HCT116 (cell line): ENCODE data around the gene TRAPPC12. TPM values are rescaled to one million over a fixed set of nuclear protein-coding genes. Genes with fewer than 3 reads are reported as not detected.

Experiments
- ATAC-seq: fragments of 200-7000 bp; cut with Tn5 transposase; 2 replicates; pipeline ENCODE4 v1.9.1; 2020; ENCODE audit warnings: mild to moderate bottlenecking, moderate library complexity
- BruUV-seq: library from RNA; stranded (reverse); fragments of 400-500 nt; replicated peaks from 2 replicates; lab custom pipeline; 2021; lab: Mats Ljungman, UMichigan
- CTCF ChIA-PET: fragments of 300-600 bp; sonication (Branson Sonifier 250); formaldehyde crosslinking; loops from one replicate; lab custom pipeline; 2021; ENCODE audit warnings: antibody characterized with exemption; lab: Charles Lee
- POLR2A ChIA-PET: fragments of 300-600, 350-600 bp; sonication (Branson Sonifier 250); formaldehyde crosslinking; loops from one replicate; lab custom pipeline; 2021; ENCODE audit warnings: antibody characterized with exemption; lab: Charles Lee
- RAD21 ChIA-PET, 2 experiments: fragments of 300-600 bp; sonication (Branson Sonifier 250); formaldehyde crosslinking; loops; one replicate each; lab custom pipeline; 2023; ENCODE audit warnings: low total read pairs in 2 of 2; ENCODE audit not compliant: uncharacterized antibody in 2 of 2, unreplicated experiment in 2 of 2, low non-redundant PET in 1 of 2; lab: Charles Lee
- DNase-seq: peaks from one replicate; pipeline ENCODE4 v3.0.0-alpha.2; 2010; ENCODE audit warnings: low read depth, low spot score
- H2AFZ ChIP-seq: fragments of 200-600 bp; shearing (Covaris generic), sonication (generic); 2 replicates; pipeline ENCODE4 v1.6.1; 2017; ENCODE audit warnings: low read depth, mixed run types, mixed read lengths, antibody characterized with exemption, low read length; ENCODE audit not compliant: poor library complexity, severe bottlenecking
- H3K27ac ChIP-seq: 2 replicates; pipeline ENCODE4 v1.5.1; 2012; ENCODE audit warnings: low read depth, low read length
- H3K27me3 ChIP-seq: fragments of 200-600 bp; sonication (generic); 2 replicates; pipeline ENCODE4 v1.6.1; 2016; ENCODE audit warnings: mixed run types, low read length, mixed read lengths; ENCODE audit not compliant: insufficient read depth
- H3K36me3 ChIP-seq, 2 experiments: fragments of 200-500 bp in 1 of 2; fragments of 200-600 bp in 1 of 2; sonication (Bioruptor generic) in 1 of 2; sonication (generic) in 1 of 2; 2 replicates each; pipeline versions ENCODE4 v1.5.1 to v1.6.1; 2014 to 2016; ENCODE audit warnings: low read length in 2 of 2, inconsistent platforms in 1 of 2, mixed read lengths in 1 of 2, mixed run types in 1 of 2; ENCODE audit not compliant: insufficient read depth in 2 of 2, control insufficient read depth in 1 of 2
- H3K4me1 ChIP-seq, 2 experiments: fragments of 200-600 bp in 1 of 2; sonication (generic) in 1 of 2; 2 replicates each; pipeline versions ENCODE4 v1.5.1 to v1.6.1; 2012 to 2017; ENCODE audit warnings: low read length in 2 of 2, inconsistent platforms in 1 of 2, mild to moderate bottlenecking in 1 of 2, mixed read lengths in 1 of 2, mixed run types in 1 of 2, moderate library complexity in 1 of 2; ENCODE audit not compliant: insufficient read depth in 2 of 2, control insufficient read depth in 1 of 2
- H3K4me2 ChIP-seq: fragments of 200-600 bp; sonication (generic); 2 replicates; pipeline ENCODE4 v1.6.1; 2017; ENCODE audit warnings: mixed run types, low read length, mixed read lengths
- H3K4me3 ChIP-seq, 2 experiments: fragments of 200-600 bp in 1 of 2; sonication (generic) in 1 of 2; replicated peaks in 1 of 2; 2 replicates each; pipeline ENCODE4 v1.5.1; 2011 to 2016; ENCODE audit warnings: low read length in 2 of 2, control low read depth in 1 of 2, low read depth in 1 of 2, mild to moderate bottlenecking in 1 of 2, mixed read lengths in 1 of 2, mixed run types in 1 of 2
- H3K79me2 ChIP-seq: fragments of 200-600 bp; sonication (generic); 2 replicates; pipeline ENCODE4 v1.6.1; 2017; ENCODE audit warnings: mild to moderate bottlenecking, mixed run types, low read length, moderate library complexity, mixed read lengths; ENCODE audit not compliant: insufficient read depth
- H3K9ac ChIP-seq: fragments of 200-600 bp; sonication (generic); 2 replicates; pipeline ENCODE4 v1.6.1; 2016; ENCODE audit warnings: low read length, mixed read lengths
- H3K9me2 ChIP-seq: fragments of 200-600 bp; sonication (generic), shearing (Covaris generic); 2 replicates; pipeline ENCODE4 v1.6.1; 2017; ENCODE audit warnings: mixed run types, mild to moderate bottlenecking, moderate library complexity; ENCODE audit not compliant: insufficient read depth
- H3K9me3 ChIP-seq, 2 experiments: fragments of 200-500 bp in 1 of 2; fragments of 200-600 bp in 1 of 2; sonication (Bioruptor generic) in 1 of 2; sonication (generic) in 1 of 2; 2 replicates each; pipeline ENCODE4 v1.6.1; 2014 to 2017; ENCODE audit warnings: low read length in 2 of 2, mixed read lengths in 2 of 2, inconsistent platforms in 1 of 2, low read depth in 1 of 2, mild to moderate bottlenecking in 1 of 2, mixed run types in 1 of 2, moderate library complexity in 1 of 2; ENCODE audit not compliant: control insufficient read depth in 1 of 2, insufficient read depth in 1 of 2
- H4K20me1 ChIP-seq: fragments of 200-600 bp; sonication (generic), shearing (Covaris generic); 2 replicates; pipeline ENCODE4 v1.6.1; 2017; ENCODE audit warnings: mixed run types, mild to moderate bottlenecking, moderate library complexity; ENCODE audit not compliant: insufficient read depth
- CEBPB ChIP-seq: IDR thresholded peaks from 2 replicates; pipeline ENCODE4 v1.6.1; 2012; ENCODE audit warnings: low read depth
- CTCF ChIP-seq, 3 experiments: fragments of 200-600 bp in 1 of 3; sonication (generic) in 1 of 3; IDR thresholded peaks in 2 of 3; conservative IDR thresholded peaks in 1 of 3; 2 replicates each; pipeline ENCODE4 v1.5.1; 2012 to 2017; ENCODE audit warnings: low read depth in 2 of 3, low read length in 2 of 3, antibody characterized with exemption in 1 of 3, borderline replicate concordance in 1 of 3, control low read depth in 1 of 3, mild to moderate bottlenecking in 1 of 3, mixed read lengths in 1 of 3, mixed run types in 1 of 3, moderate library complexity in 1 of 3; ENCODE audit not compliant: insufficient read depth in 1 of 3
- EZH2phosphoT487 ChIP-seq: fragments of 200-600 bp; IDR thresholded peaks from 2 replicates; pipeline ENCODE4 v1.6.1; 2018; ENCODE audit warnings: antibody characterized with exemption, borderline replicate concordance
- FOSL1 ChIP-seq: IDR thresholded peaks from 2 replicates; pipeline ENCODE4 v1.6.1; 2012; ENCODE audit warnings: low read depth
- MAX ChIP-seq: IDR thresholded peaks from 2 replicates; pipeline ENCODE4 v1.6.1; 2012
- RAD21 ChIP-seq: IDR thresholded peaks from 2 replicates; pipeline ENCODE4 v1.6.1; 2012; ENCODE audit warnings: low read depth, mild to moderate bottlenecking
- REST ChIP-seq: IDR thresholded peaks from 2 replicates; pipeline ENCODE4 v1.6.1; 2012; ENCODE audit warnings: low read depth
- SIN3A ChIP-seq: IDR thresholded peaks from 2 replicates; pipeline ENCODE4 v1.6.1; 2012; ENCODE audit warnings: low read depth
- SP1 ChIP-seq: IDR thresholded peaks from 2 replicates; pipeline ENCODE4 v1.6.1; 2012; ENCODE audit warnings: low read depth
- SRF ChIP-seq: IDR thresholded peaks from 2 replicates; pipeline ENCODE4 v1.6.1; 2012; ENCODE audit warnings: low read depth
- TCF7L2 ChIP-seq: IDR thresholded peaks from 2 replicates; pipeline ENCODE4 v1.7.0; 2011; ENCODE audit warnings: borderline replicate concordance, inconsistent platforms; ENCODE audit not compliant: insufficient read depth, insufficient read length; ENCODE audit errors: extremely low read depth
- YY1 ChIP-seq: IDR thresholded peaks from 2 replicates; pipeline ENCODE4 v1.6.1; 2011; ENCODE audit warnings: low read length, low read depth, moderate library complexity, mild to moderate bottlenecking; ENCODE audit not compliant: insufficient replicate concordance; ENCODE audit errors: extremely low read depth
- ZFX ChIP-seq: fragments of 450-650 bp; IDR thresholded peaks from 2 replicates; pipeline ENCODE4 v1.6.1; 2017
- ZNF274 ChIP-seq: fragments of 200-500 bp; sonication (Bioruptor generic); IDR thresholded peaks from 2 replicates; pipeline ENCODE4 v1.6.1; 2014; ENCODE audit warnings: mild to moderate bottlenecking, low read depth, low read length, inconsistent platforms
- intact Hi-C: fragments of 100-400 bp; cut with micrococcal nuclease; formaldehyde crosslinking; loops from 2 replicates; pipeline ENCODE4 v1.10.0; 2022
- total RNA-seq: library from RNA; stranded (reverse); gene quantifications from one replicate; pipeline ENCODE4 v1.2.1, GENCODE V29; 2021; ENCODE audit not compliant: unreplicated experiment

The TRAPPC12 gene
- total RNA-seq, 1 experiment from 2014 or later: 47.4 TPM

- ATAC-seq: no peak
Observed at GRCh38 chr2:3405876-3406275, 26.4 kb downstream of the TRAPPC12 start.

More at GRCh38 chr2:3405876-3406275, 26.4 kb downstream of the TRAPPC12 start:
- no peak for DNase-seq
- Histone ChIP-seq H3K79me2 (peaks cover 13% of the 10 kb centered on the region; the same call in 1 of the 2 replicates), H3K36me3 (peaks cover 5 to 6% of the 10 kb centered on the region in 2 experiments; a peak in 3 of 4 replicates), H3K9me3 (no peaks in the 10 kb centered on the region), H3K9ac (no peak overlapping the region), H3K27ac (no peak overlapping the region), H3K27me3 (no peaks in the 10 kb centered on the region), H3K4me1 (no peaks in the 10 kb centered on the region), H4K20me1 (no peaks in the 10 kb centered on the region), H3K4me2 (no peak overlapping the region), H3K4me3 (no peak overlapping the region), H3K9me2 (no peaks in the 10 kb centered on the region), H2AFZ (no peak overlapping the region)
- ChIA-PET CTCF (no interaction called here), POLR2A (no interaction called here), RAD21 (no interaction called here)
- intact Hi-C loops: no loop called here
- no peak for TF ChIP-seq SIN3A
- TF ChIP-seq REST: no peak
- TF ChIP-seq SRF: no peak
- no peak for TF ChIP-seq CTCF (IDR thresholded peaks at IDR 0.05 in 2 of 3, conservative IDR thresholded peaks at IDR 0.05 in 1 of 3; ENCODE audit: borderline replicate concordance in 1 of 3, insufficient read depth in 1 of 3, low read depth in 2 of 3, low read length in 2 of 3)
- TF ChIP-seq ZNF274: no peak
- TF ChIP-seq FOSL1: no peak
- no peak for TF ChIP-seq SP1
- TF ChIP-seq YY1: no peak
- TF ChIP-seq MAX: no peak
- no peak for TF ChIP-seq RAD21
- no peak for TF ChIP-seq CEBPB
- TF ChIP-seq TCF7L2: no peak
- no peak for TF ChIP-seq ZFX
- TF ChIP-seq EZH2phosphoT487: no peak
- BruUV-seq: no TSS peak
